ENCODE data around the gene LCOR.
"Not testable (repeated sequence)": the region's sequence is repeated elsewhere in the genome, so short reads cannot be mapped to it uniquely, and the experiment has no call there.

Gene LCOR

GRCh38 chr10:97015240-97015639 lies 183.1 kb downstream of the LCOR start:
- no peak for DNase-seq

- no peak for DNase-seq
These were observed 184.8 kb downstream of the LCOR start for GRCh38 chr10:97016728-97017473.

DNA sequence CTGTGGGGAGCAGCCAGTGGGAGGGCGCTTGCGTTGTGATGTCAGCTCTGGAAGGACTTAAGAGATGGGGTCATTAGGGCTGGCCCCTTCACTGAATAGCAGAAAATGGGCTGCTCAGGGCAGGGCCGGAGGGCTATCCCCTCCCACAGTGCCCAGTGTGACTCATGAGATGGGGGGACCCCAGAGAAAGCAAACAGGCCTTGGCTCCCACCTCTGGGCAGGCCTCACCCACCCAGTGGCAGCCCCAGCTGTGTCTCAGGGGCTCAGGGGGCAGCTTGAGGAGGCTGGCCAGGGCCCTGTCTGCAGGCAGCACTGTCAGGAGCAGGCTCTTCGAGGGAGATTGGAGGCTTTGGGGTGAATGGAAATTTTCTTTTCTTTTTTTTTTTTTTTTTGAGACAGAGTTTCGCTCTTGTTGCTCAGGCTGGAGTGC lies 185.4 kb downstream of the LCOR start:
- DNase-seq, result no peak

GRCh38 chr10:97018251-97019212 lies 186.4 kb downstream of the LCOR start:
- no peak for DNase-seq

GRCh38 chr10:97019213-97019844 lies 187.2 kb downstream of the LCOR start:
- no peak for DNase-seq

GRCh38 chr10:97020452-97021400 lies 188.6 kb downstream of the LCOR start:
- no peak for DNase-seq

GRCh38 chr10:97022616-97023015 lies 190.5 kb downstream of the LCOR start:
- no peak for DNase-seq

DNA sequence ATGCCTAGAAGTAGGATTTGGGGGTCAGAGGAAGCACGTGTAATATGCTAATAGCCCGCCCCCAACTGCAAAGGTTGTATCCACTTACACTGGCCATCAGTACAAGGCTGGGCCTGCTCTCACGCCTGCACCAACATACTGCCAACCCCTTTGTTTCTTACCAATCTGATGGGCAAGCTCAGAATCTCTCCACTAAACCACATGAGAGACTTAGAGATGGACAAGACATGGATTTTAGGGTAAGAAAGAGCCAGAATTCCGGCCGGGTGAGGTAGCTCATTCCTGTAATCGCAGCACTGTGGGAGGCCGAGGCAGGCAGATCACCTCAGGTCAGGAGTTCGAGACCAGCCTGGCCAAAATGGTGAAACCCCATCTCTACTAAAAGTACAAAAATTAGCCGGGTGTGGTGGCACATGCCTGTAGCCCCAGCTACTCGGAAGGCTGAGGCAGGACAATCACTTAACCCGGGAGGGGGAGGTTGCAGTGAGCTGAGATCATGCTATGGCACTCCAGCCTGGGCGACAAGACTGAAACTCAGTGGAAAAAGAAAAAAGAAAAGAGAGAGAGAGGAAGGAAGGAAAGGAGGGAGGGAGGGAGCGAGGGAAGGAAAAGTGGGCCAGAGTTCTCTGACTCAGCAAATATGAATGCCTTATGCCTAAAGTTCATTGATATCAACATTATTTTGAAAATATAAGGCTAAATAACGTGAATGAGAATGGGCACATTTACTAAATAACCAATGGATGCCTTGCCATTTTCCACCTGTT lies 191.5 kb downstream of the LCOR start:
- DNase-seq, result no peak

DNA sequence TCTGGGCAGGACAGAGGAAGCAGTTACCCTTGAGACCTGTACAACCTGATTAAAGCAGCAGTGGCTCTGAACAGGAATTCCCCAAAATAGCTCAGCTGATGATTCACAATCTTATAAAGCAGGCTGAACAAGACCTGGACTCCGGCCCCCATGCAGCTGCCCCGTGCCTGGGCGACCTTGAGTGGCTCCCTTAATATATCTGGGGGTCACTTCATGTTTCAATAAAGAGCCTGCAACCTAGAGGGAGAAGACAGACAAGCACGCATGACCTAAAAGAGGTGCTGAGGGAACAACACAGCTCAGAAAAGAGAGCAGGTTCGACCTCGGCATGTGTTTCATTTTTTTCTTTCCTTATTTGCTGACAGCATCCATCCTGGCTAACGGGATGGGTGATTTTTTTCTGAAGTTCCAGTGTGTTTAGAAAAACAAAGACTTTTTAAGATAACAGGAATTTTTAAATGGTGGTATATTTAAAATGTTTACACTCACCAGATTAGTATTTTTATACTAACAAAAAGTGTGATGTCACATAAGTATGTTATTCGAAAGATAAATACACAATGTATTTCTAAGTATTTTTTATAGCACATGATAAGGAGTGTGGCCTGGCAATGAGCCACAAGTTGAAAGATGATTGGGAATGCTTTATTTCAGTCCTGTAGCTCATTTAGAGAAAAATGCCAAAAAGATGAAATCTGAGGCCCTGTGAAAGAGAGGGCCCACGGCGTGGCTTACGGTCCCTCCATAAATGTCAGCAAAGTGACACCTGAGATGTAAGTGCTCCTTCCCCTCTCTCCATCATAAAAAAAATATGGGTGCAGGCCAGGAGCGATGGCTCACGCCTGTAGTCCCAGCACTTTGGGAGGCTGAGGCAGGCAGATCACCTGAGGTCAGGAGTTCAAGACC lies 192.3 kb downstream of the LCOR start:
- DNase-seq, result no peak

- DNase-seq, result peak; percentile 63 to 76 (median 68)
These were observed 193.6 kb downstream of the LCOR start for GRCh38 chr10:97025613-97026242.

DNA sequence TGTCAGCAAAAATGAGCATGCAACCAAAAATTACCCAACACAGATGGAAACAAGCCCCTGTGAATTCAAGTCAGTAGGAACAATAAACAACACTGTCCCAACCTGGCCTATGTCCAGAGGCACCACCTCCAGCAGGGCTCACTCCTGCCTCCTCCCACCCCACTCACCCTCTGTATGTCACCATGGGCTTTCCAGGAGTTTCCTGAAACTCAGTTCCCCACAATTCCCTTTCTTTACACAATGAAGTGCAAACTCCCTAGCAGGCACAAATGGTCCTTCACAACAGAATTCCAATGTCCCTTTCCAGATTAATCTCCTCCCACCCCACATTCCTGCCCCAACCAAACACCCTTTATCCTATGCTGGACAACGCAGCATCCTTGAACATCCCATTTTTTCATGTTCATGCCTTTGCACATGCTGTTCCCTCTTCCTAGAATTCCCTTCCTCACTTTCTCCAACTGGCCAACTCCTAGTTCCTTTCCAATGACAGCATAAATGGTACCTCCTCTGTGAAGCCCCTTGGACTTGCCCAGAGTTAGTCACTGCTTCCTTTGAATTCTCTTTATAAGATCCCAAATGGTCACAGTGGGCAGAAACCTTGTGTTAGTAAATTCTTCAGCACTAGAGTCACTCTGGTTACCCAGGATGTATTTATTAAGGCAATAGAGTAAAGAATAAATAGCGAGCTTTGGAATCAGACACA lies 196.2 kb downstream of the LCOR start:
- no peak for DNase-seq

- DNase-seq, result no peak
These were observed 196.7 kb downstream of the LCOR start for GRCh38 chr10:97028832-97029178.

DNA sequence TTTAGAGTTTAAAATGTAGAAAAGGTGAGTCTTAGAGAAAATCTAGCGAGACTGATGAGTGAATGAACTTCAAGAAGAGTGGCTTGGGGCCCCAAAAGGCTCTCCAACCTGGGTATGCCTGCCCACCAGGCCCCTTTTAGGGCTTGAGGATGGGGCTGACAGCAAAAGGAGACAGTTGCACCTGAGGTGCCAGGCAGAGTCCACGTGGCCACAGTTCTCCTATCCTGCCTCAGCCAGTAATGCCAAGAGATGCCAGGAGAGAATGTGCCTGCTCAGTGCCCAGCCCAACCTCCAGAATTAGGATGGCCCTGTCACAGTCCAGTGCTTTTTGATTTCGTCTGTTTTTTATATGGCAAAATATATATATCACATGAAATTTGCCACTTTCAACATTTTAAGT lies 197.2 kb downstream of the LCOR start:
- no peak for DNase-seq

DNA sequence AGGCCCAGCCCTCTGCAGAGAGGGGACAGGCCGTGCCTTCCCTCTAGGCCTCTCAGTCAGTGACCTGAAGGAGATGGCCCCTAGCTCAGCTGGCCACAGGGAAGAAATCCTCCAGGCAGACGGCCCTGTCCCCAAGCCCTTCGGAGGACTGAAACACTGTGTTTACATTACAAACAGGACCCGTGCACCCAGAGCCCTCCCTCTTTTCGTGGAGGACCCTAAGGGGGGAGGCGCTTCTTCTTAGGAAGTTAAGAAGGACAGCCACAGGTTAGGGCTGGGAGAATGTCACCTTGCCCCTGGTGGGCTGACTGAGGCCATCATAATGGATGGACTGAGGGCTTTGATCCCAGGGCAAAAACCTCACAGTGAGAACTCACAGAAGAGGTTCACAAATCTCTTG lies 198.8 kb downstream of the LCOR start:
- no peak for DNase-seq

- DNase-seq, result no peak
These were observed 199.4 kb downstream of the LCOR start for GRCh38 chr10:97031459-97031858.

- no peak for DNase-seq
These were observed 200.5 kb downstream of the LCOR start for GRCh38 chr10:97032624-97033023.

GRCh38 chr10:97033841-97034240 lies 201.7 kb downstream of the LCOR start:
- not testable (repeated sequence) for DNase-seq

DNA sequence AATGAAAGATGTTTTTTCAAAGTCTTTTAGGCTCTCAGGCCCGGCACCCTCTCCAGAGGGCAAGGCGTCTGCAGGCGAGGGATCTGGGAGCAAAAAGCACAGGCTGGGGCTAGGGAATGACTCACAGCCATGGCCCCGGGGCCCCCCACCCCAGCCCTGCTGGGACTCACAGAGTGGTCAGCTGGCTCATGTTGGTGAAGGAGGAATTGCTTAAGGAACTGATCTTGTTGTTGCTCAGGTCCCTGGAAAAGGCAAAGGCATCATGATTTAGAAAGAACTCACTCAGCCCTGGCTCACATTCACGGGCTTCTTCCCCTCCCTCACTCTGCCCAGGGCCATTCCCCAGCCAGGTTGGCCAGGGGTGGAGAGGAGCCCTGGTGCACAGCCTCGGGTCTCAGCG lies 202.2 kb downstream of the LCOR start:
- no peak for DNase-seq

Data from suppressor macrophage (primary cell).